RWPE1 (cell line): ENCODE data around the gene RSPH3.

Experiments used
- CTCF ChIA-PET: fragments of 350-600 bp; sonication (Branson Sonifier 250); formaldehyde crosslinking; extraction: SDS; loops from one replicate; lab custom pipeline; 2021; lab: Yijun Ruan, JAX
- POLR2A ChIA-PET: fragments of 400-600 bp; formaldehyde crosslinking; extraction: SDS; loops from one replicate; lab custom pipeline; 2020; ENCODE audit warnings: antibody characterized with exemption; ENCODE audit not compliant: low non-redundant PET; lab: Yijun Ruan, JAX
- DNase-seq: peaks from one replicate; pipeline ENCODE4 v3.0.0; 2012; ENCODE audit warnings: low spot score
- H3K27ac ChIP-seq: fragments of 450-650 bp; 2 replicates; pipeline ENCODE4 v1.5.1; 2017
- TF ChIP-seq, protein P1 (sequence below): fragments of 450-650 bp; conservative IDR thresholded peaks from 2 replicates; pipeline ENCODE4 v1.5.1; 2017; ENCODE audit warnings: low read depth, mild to moderate bottlenecking

The RSPH3 gene

DNA sequence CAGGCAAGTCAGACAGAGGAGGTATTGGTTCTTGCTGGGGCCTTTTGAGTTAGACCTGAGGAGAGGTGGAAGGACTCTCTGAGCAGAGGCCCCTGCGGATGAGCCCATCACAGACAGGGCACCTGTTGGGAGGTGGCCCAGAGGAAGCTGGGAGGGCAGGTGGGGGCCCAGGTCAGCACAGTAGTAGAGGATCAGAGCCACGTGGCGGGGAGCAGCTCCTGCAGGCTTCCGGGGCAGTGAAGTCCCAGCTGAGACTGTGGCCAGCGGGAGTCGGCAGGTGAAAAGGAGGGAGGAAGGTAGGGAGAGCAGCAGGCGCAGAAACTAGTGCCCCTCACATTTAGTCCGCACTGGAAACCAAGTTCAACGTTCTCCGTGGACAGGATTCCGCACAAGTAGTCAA, 61.8 kb downstream of the RSPH3 start:
- TF ChIP-seq, protein P1, sequence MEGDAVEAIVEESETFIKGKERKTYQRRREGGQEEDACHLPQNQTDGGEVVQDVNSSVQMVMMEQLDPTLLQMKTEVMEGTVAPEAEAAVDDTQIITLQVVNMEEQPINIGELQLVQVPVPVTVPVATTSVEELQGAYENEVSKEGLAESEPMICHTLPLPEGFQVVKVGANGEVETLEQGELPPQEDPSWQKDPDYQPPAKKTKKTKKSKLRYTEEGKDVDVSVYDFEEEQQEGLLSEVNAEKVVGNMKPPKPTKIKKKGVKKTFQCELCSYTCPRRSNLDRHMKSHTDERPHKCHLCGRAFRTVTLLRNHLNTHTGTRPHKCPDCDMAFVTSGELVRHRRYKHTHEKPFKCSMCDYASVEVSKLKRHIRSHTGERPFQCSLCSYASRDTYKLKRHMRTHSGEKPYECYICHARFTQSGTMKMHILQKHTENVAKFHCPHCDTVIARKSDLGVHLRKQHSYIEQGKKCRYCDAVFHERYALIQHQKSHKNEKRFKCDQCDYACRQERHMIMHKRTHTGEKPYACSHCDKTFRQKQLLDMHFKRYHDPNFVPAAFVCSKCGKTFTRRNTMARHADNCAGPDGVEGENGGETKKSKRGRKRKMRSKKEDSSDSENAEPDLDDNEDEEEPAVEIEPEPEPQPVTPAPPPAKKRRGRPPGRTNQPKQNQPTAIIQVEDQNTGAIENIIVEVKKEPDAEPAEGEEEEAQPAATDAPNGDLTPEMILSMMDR: no peak
- CTCF ChIA-PET: no interaction called here

DNA sequence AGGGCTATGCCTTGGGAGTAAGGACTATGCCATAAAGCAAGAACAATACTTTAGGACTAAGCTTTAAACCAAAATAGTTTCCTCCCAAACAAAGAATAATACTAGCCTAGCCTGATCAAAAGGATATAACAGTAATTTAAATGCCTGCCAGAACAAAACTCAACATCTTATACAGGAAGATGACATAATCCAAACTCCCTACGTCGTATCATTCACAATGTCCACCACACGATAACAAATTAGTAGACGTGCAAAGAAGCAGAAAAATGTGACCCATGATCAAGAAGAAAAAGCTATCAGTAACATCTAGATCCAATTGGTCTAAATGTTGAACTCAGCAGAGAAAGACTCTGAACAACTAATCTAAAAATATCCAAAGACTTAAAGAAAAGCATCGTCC, 65.8 kb downstream of the RSPH3 start:
- no peak overlapping the region for H3K27ac ChIP-seq
- no peak for DNase-seq
- ChIA-PET POLR2A (no interaction called here), CTCF (no interaction called here)
- TF ChIP-seq, protein P1: no peak

More for the DNA sequence above, 61.8 kb downstream of the RSPH3 start:
- DNase-seq: no peak
- no peak overlapping the region for H3K27ac ChIP-seq
- POLR2A ChIA-PET: no interaction called here

DNA sequence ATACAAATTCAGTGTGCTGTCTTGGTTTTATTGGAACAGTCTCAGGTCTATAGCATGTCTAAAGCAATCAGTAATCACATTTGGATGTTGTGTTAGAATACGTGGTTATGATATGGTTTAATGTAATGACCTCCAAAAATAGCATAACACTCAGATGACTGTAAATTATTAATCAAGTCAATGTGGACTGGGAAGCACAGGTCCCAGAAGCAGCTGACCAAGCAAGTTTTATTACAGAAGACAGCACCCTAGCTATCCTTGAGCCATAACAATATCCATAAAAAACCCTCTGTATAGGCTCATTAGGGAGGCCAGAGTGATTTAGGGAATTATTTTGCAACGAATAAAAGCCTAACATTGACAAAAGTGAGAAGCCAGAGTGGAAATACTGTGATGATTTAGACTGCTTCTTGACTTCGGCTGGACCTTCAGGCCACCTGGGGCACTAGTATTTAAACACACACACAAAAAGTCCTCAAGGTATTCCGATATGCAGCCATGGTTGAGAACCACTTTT, 66.9 kb downstream of the RSPH3 start:
- POLR2A ChIA-PET: no interaction called here
- no peak for DNase-seq
- CTCF ChIA-PET: interaction anchor here (0.6 kb wide), 1 partner anchor 317 kb away, joined by 3 read pairs; no protein-coding TSS in a partner anchor

DNA sequence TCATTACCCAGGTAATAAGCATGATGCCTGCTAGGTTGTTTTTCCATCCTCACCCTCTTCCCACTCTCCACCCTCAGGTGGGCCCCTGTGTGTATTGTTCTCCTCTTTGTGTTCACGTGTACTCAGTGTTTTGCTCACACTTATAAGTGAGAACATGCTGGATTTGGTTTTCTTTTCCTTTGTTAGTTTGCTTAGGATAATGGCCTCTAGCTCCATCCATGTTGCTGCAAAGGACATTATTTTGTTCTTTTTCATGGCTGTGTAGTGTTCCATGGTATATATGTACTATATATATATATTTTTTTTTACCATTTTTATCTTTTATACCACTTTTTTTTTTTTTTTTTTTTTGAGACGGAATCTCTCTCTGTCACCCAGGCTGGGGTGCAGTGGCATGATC, 71.9 kb downstream of the RSPH3 start:
- TF ChIP-seq, protein P1: no peak
- ChIA-PET POLR2A (interaction anchor here (0.7 kb wide), 1 partner anchor 21 kb away, joined by 6 read pairs; no protein-coding TSS in a partner anchor), CTCF (no interaction called here)
- no peak for DNase-seq
- no peak overlapping the region for H3K27ac ChIP-seq

More for the DNA sequence above, 66.9 kb downstream of the RSPH3 start:
- H3K27ac ChIP-seq: no peak overlapping the region
- TF ChIP-seq, protein P1: no peak

DNA sequence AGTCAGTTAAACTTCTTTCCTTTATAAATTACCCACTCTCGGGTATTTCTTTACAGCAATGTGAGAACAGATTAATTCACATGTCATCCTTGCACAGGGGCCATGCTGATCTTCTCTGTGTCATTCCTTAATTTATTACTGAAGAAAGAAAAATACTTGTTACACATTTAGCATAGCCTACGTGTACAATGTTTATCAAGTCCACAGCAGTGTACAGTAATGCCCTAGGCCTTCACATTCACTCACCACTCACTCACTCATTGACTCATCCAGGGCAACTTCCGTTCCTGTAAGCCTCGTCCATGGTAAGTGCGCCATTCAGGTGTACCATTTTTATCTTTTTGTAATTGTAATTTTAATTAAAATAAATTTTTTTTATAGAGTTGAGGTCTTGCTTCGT, 73.6 kb downstream of the RSPH3 start:
- ChIA-PET POLR2A (no interaction called here), CTCF (no interaction called here)
- TF ChIP-seq, protein P1: no peak
- no peak for DNase-seq
- peak overlapping the region; percentile 56; the same call in 1 of the 2 replicates for H3K27ac ChIP-seq

DNA sequence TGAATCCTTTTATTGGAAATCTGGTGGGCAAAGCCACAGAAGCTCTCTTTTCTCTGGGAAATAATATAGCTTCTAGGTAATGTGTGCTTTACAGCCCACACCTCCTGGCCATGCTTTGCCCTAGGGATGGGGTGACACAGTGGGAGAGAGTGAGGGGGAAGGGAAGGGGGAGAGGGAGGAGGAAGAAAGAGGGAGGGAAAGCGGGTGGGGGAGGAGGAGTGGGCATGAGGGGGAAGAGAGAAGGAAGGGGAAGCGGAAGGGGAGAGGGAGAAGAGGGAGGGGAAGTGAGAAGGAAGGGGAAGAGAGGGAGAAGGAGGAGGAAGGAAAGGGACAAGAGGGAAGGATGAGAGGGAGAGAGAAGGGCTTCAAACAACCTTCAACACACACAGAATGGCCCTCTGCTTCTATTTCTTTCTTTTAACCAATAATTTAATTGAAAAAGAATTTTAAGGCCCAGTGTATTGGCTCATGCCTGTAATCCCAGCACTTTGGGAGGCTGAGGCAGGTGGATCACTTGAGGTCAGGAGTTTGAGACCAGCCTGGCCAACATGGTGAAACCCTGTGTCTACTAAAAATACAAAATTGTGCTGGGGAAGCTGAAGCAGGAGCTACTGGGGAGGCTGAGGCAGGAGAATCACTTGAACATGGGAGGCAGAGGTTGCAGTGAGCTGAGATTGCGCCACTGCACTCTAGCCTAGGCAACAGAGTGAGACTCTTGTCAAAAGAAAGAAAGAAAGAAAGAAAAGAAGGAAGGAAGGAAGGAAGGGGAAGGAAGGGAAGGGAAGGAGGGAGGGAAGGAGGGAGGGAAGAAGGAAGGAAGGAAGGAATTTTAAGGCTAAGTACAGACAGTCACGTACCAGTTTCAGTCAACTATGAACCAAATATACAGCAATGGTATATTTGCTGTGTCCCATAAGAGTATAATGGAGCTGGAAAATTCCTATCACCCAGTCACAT, 75.2 kb downstream of the RSPH3 start:
- DNase-seq: no peak
- CTCF ChIA-PET: no interaction called here
- POLR2A ChIA-PET: no interaction called here
- no peak overlapping the region for H3K27ac ChIP-seq
- TF ChIP-seq, protein P1: no peak
